Spleen (tissue), 11 donors: ENCODE measurements around the gene KCNH5. TPM values are rescaled to one million over a fixed set of nuclear protein-coding genes. Genes with fewer than 3 reads are reported as not detected.

Source experiments
- DNase-seq: peaks from one replicate; pipeline ENCODE4 v3.0.0-alpha.2; 2020
- H3K27ac ChIP-seq, 8 donors: fragments of 200-600 bp; sonication (generic) in 7 of 8; 1 replicate in 4 of 8; 2 replicates in 4 of 8; pipeline versions ENCODE4 v1.5.0 to v1.8.0; 2016 to 2021; ENCODE audit warnings: inconsistent platforms in 4 of 8, mild to moderate bottlenecking in 4 of 8, moderate library complexity in 1 of 8
- H3K27me3 ChIP-seq, 7 donors: fragments of 200-600 bp; sonication (generic) in 6 of 7; replicated peaks in 1 of 7; 1 replicate in 4 of 7; 2 replicates in 3 of 7; pipeline versions ENCODE4 v1.5.0 to v1.8.0; 2016 to 2021; ENCODE audit warnings: inconsistent platforms in 3 of 7, mild to moderate bottlenecking in 1 of 7
- H3K36me3 ChIP-seq, 6 donors: fragments of 200-600 bp; sonication (generic) in 5 of 6; 1 replicate in 4 of 6; 2 replicates in 2 of 6; pipeline versions ENCODE4 v1.5.0 to v1.8.0; 2016 to 2021; ENCODE audit warnings: inconsistent platforms in 2 of 6
- H3K4me1 ChIP-seq, 6 donors: fragments of 200-600 bp; sonication (generic) in 5 of 6; 1 replicate in 3 of 6; 2 replicates in 3 of 6; pipeline versions ENCODE4 v1.5.0 to v1.8.0; 2016 to 2021; ENCODE audit warnings: inconsistent platforms in 3 of 6
- H3K4me3 ChIP-seq, 8 donors: fragments of 200-600 bp; sonication (generic) in 7 of 8; 1 replicate in 4 of 8; 2 replicates in 4 of 8; pipeline versions ENCODE4 v1.5.0 to v1.8.0; 2016 to 2021; ENCODE audit warnings: inconsistent platforms in 4 of 8, mild to moderate bottlenecking in 4 of 8, moderate library complexity in 2 of 8
- H3K9me3 ChIP-seq, 8 donors: fragments of 200-600 bp; sonication (generic) in 7 of 8; 1 replicate in 4 of 8; 2 replicates in 4 of 8; pipeline versions ENCODE4 v1.5.0 to v1.8.0; 2016 to 2021; ENCODE audit warnings: inconsistent platforms in 4 of 8
- POLR2A ChIP-seq, 3 donors: fragments of 450-650 bp; IDR thresholded peaks; one replicate each; pipeline ENCODE4 v1.5.1; 2017; ENCODE audit warnings: antibody characterized with exemption in 3 of 3, mild to moderate bottlenecking in 1 of 3
- POLR2AphosphoS5 ChIP-seq, 3 donors: sonication (generic); formaldehyde crosslinking; IDR thresholded peaks; one replicate each; pipeline ENCODE4 v1.5.1; 2017; ENCODE audit warnings: antibody characterized with exemption in 3 of 3
- WGBS, 5 donors: extraction: QIAGEN DNeasy Blood & Tissue Kit in 3 of 5; methylation state at CpG; one replicate each; pipeline versions ENCODE4 v1.1.5 to v1.1.7; 2013 to 2018; 5-methylcytosine and 5-hydroxymethylcytosine counted together
- intact Hi-C: fragments of 100-400 bp; cut with DNase I; formaldehyde crosslinking; loops from one replicate; pipeline ENCODE4 v1.15.0; 2023; ENCODE audit warnings: low total_unique reads
- polyA plus RNA-seq, 3 donors: library from polyadenylated mRNA; stranded (reverse); fragments of 200-250 nt; gene quantifications; one replicate each; pipeline ENCODE4 v1.2.1, GENCODE V29; 2013
- total RNA-seq, 7 donors: library from RNA; depleted of rRNA in 3 of 7; stranded (reverse); fragments of >200 nt in 3 of 7; fragmentation: NEBNext Ultra II Directional in 4 of 7; extraction: Animal tissue kit (Norgen Biotek cat#: 25700) in 4 of 7; gene quantifications; one replicate each; pipeline versions ENCODE4 v1.1.0 to v1.2.1, GENCODE V29; 2016 to 2021
- TF ChIP-seq, protein P1 (sequence below), 11 experiments: fragments of 200-600 bp in 7 of 11; fragments of 450-650 bp in 4 of 11; sonication (generic) in 4 of 11; IDR thresholded peaks in 8 of 11; conservative IDR thresholded peaks in 3 of 11; 1 replicate in 7 of 11; 2 replicates in 4 of 11; pipeline versions ENCODE4 v1.4.0 to v1.8.0; 2016 to 2021; ENCODE audit warnings: antibody characterized with exemption in 11 of 11, inconsistent platforms in 4 of 11, mild to moderate bottlenecking in 1 of 11
- donor health status: healthy with polysubstance abuse.
- donor health status: DM: no; HTN: no; CAD: no; lungs with moderate emphysema.
- donor health status: DM: no; HTN: no; CAD: no.
- donor health status: Bipolar disorder and iron deficiency.
- donor health status: healthy.
- donor health status: DM: no; HTN: no; CAD: no.
- donor health status: DM: yes; HTN: yes; CAD: no.

KCNH5 gene
- total and polyA plus RNA-seq, 10 donors, result 0.02 to 0.03 (median 0.03) TPM; not detected in 6

DNA sequence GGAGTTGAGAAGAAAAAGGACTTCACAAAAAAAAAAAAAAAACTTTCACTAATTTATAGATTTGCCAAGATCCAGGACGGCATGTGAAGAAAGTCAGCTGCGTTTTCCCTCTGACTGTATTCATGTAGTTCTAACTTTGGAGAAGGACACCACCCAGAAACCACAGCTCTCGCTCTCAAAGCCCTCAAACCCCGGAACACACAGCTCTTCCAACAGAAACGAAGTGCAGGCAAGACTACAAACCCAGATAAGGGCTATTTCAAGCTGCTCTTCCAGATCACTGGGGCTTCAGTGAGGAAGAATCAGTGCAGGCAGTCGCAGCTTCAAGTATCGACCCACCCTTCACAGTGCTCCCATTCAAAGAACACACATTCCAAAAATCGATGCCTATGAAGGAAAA is 13.2 kb downstream of the KCNH5 start:
- TF ChIP-seq POLR2A (IDR thresholded peaks at IDR 0.05) (no peak), POLR2AphosphoS5 (IDR thresholded peaks at IDR 0.05) (no peak)
- TF ChIP-seq, protein P1, sequence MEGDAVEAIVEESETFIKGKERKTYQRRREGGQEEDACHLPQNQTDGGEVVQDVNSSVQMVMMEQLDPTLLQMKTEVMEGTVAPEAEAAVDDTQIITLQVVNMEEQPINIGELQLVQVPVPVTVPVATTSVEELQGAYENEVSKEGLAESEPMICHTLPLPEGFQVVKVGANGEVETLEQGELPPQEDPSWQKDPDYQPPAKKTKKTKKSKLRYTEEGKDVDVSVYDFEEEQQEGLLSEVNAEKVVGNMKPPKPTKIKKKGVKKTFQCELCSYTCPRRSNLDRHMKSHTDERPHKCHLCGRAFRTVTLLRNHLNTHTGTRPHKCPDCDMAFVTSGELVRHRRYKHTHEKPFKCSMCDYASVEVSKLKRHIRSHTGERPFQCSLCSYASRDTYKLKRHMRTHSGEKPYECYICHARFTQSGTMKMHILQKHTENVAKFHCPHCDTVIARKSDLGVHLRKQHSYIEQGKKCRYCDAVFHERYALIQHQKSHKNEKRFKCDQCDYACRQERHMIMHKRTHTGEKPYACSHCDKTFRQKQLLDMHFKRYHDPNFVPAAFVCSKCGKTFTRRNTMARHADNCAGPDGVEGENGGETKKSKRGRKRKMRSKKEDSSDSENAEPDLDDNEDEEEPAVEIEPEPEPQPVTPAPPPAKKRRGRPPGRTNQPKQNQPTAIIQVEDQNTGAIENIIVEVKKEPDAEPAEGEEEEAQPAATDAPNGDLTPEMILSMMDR (IDR thresholded peaks at IDR 0.05 in 8 of 11, conservative IDR thresholded peaks at IDR 0.05 in 3 of 11), result no peak

GRCh38 chr14:63030113-63030512 is 15.1 kb downstream of the KCNH5 start:
- DNase-seq, result no peak
- Histone ChIP-seq H3K36me3 (no peaks in the 10 kb centered on the region), H3K27ac (no peak overlapping the region), H3K4me1 (no peaks in the 10 kb centered on the region), H3K4me3 (no peak overlapping the region), H3K27me3 (peaks cover 0 to 2% (median 0%) of the 10 kb centered on the region in 7 donors), H3K9me3 (no peaks in the 10 kb centered on the region)
- WGBS, 5 donors, result 38 to 62% (median 49%) methylated on average over 1 of the region's 1 CpG
- TF ChIP-seq POLR2A (IDR thresholded peaks at IDR 0.05) (no peak), POLR2AphosphoS5 (IDR thresholded peaks at IDR 0.05) (no peak)
- TF ChIP-seq, protein P1 (IDR thresholded peaks at IDR 0.05 in 8 of 11, conservative IDR thresholded peaks at IDR 0.05 in 3 of 11), result no peak
- intact Hi-C loops, result no loop called here

More for the DNA sequence above, 13.2 kb downstream of the KCNH5 start:
- no peaks in the 10 kb centered on the region for H3K36me3 ChIP-seq
- intact Hi-C loops, result no loop called here
- WGBS, 5 donors, result 53 to 69% (median 66%) methylated on average over 8 of the region's 8 CpGs
- DNase-seq, result no peak
- H3K27me3 ChIP-seq, result peaks cover 0 to 16% (median 0%) of the 10 kb centered on the region in 7 donors
- no peaks in the 10 kb centered on the region for H3K4me1 ChIP-seq
- H3K9me3 ChIP-seq, result no peaks in the 10 kb centered on the region
- H3K4me3 ChIP-seq, result no peak overlapping the region
- H3K27ac ChIP-seq, result no peak overlapping the region

- no peak for DNase-seq
- Histone ChIP-seq H3K4me1 (no peaks in the 10 kb centered on the region), H3K9me3 (no peaks in the 10 kb centered on the region), H3K27me3 (no peaks in the 10 kb centered on the region), H3K4me3 (no peak overlapping the region), H3K36me3 (no peaks in the 10 kb centered on the region), H3K27ac (no peak overlapping the region)
- WGBS, 5 donors, result 78 to 97% (median 82%) methylated on average over 1 of the region's 1 CpG
- intact Hi-C loops, result no loop called here
- TF ChIP-seq, protein P1 (IDR thresholded peaks at IDR 0.05 in 8 of 11, conservative IDR thresholded peaks at IDR 0.05 in 3 of 11), result no peak
Observed at GRCh38 chr14:63027719-63028118, 17.5 kb downstream of the KCNH5 start.

GRCh38 chr14:63026491-63026890 is 18.8 kb downstream of the KCNH5 start:
- Histone ChIP-seq H3K27me3 (no peaks in the 10 kb centered on the region), H3K4me1 (no peaks in the 10 kb centered on the region), H3K4me3 (no peak overlapping the region), H3K27ac (no peak overlapping the region), H3K9me3 (peaks cover 0 to 2% (median 0%) of the 10 kb centered on the region in 8 donors), H3K36me3 (no peaks in the 10 kb centered on the region)
- 83 to 96% (median 91%) methylated on average over 2 of the region's 2 CpGs for WGBS, 5 donors
- DNase-seq, result no peak
- intact Hi-C loops, result no loop called here
- no peak for TF ChIP-seq POLR2AphosphoS5 (IDR thresholded peaks at IDR 0.05)
- TF ChIP-seq POLR2A (IDR thresholded peaks at IDR 0.05), result no peak
- TF ChIP-seq, protein P1 (IDR thresholded peaks at IDR 0.05 in 8 of 11, conservative IDR thresholded peaks at IDR 0.05 in 3 of 11), result no peak
